CD8-positive, alpha-beta memory T cell (primary cell): Measurements from ENCODE around the gene SNRNP40. TPM values are rescaled to one million over a fixed set of nuclear protein-coding genes. Genes with fewer than 3 reads are reported as not detected.
"Not testable (repeated sequence)": the region's sequence is repeated elsewhere in the genome, so short reads cannot be mapped to it uniquely, and the experiment has no call there.

ENCODE experiments used
- CTCF ChIA-PET: fragments of 350-600 bp; sonication (Branson Sonifier 250); formaldehyde crosslinking; loops from one replicate; lab custom pipeline; 2021; ENCODE audit warnings: antibody characterized with exemption; lab: Charles Lee
- POLR2A ChIA-PET: fragments of 350-600 bp; sonication (Branson Sonifier 250); formaldehyde crosslinking; loops from one replicate; lab custom pipeline; 2021; ENCODE audit warnings: antibody characterized with exemption; lab: Charles Lee
- DNase-seq, 5 donors: peaks; one replicate each; pipeline versions ENCODE4 v3.0.0 to v3.0.0-alpha.2; 2020 to 2022; ENCODE audit warnings: mixed read lengths in 1 of 5
- H3K27ac ChIP-seq: one replicate; pipeline ENCODE4 v1.7.0; 2013; ENCODE audit warnings: low read depth, mild to moderate bottlenecking, low read length, moderate library complexity
- H3K27me3 ChIP-seq: 2 replicates; pipeline ENCODE4 v1.7.0; 2013; ENCODE audit warnings: low read length, mild to moderate bottlenecking; ENCODE audit not compliant: insufficient read depth, poor library complexity, severe bottlenecking
- H3K36me3 ChIP-seq: 2 replicates; pipeline ENCODE4 v1.7.0; 2013; ENCODE audit warnings: mild to moderate bottlenecking, low read length, moderate library complexity; ENCODE audit not compliant: insufficient read depth
- H3K4me1 ChIP-seq: 2 replicates; pipeline ENCODE4 v1.7.0; 2013; ENCODE audit warnings: mild to moderate bottlenecking, low read length, moderate library complexity; ENCODE audit not compliant: insufficient read depth
- H3K4me3 ChIP-seq: 2 replicates; pipeline ENCODE4 v1.7.0; 2013; ENCODE audit warnings: mild to moderate bottlenecking, low read length
- H3K9me3 ChIP-seq: 2 replicates; pipeline ENCODE4 v1.7.0; 2013; ENCODE audit warnings: mild to moderate bottlenecking, low read length
- H3K27ac Mint-ChIP-seq, 8 donors: one replicate each; pipeline ENCODE4 v1.8.0; 2020 to 2021; ENCODE audit warnings: mixed read lengths in 8 of 8, mild to moderate bottlenecking in 6 of 8, inconsistent platforms in 3 of 8, moderate library complexity in 3 of 8
- H3K27me3 Mint-ChIP-seq, 2 donors: one replicate each; pipeline ENCODE4 v1.8.0; 2020 to 2021; ENCODE audit warnings: mixed read lengths in 2 of 2, mild to moderate bottlenecking in 1 of 2, moderate library complexity in 1 of 2
- H3K36me3 Mint-ChIP-seq, 3 donors: one replicate each; pipeline ENCODE4 v1.8.0; 2020 to 2021; ENCODE audit warnings: mixed read lengths in 3 of 3, inconsistent platforms in 1 of 3, mild to moderate bottlenecking in 1 of 3
- H3K4me1 Mint-ChIP-seq, 3 donors: one replicate each; pipeline ENCODE4 v1.8.0; 2020 to 2021; ENCODE audit warnings: mixed read lengths in 3 of 3, inconsistent platforms in 1 of 3, mild to moderate bottlenecking in 1 of 3
- H3K4me3 Mint-ChIP-seq, 7 donors: one replicate each; pipeline ENCODE4 v1.8.0; 2020 to 2021; ENCODE audit warnings: mixed read lengths in 7 of 7, mild to moderate bottlenecking in 6 of 7, moderate library complexity in 4 of 7, inconsistent platforms in 2 of 7
- H3K9me3 Mint-ChIP-seq, 5 donors: one replicate each; pipeline ENCODE4 v1.8.0; 2020 to 2022; ENCODE audit warnings: mixed read lengths in 5 of 5, mild to moderate bottlenecking in 3 of 5, moderate library complexity in 2 of 5, inconsistent platforms in 1 of 5
- polyA plus RNA-seq: library from polyadenylated mRNA; unstranded; fragments of 300-500 nt; fragmentation: Illumina TruSeq; gene quantifications from one replicate; pipeline ENCODE4 v1.2.3, GENCODE V29; 2021
- total RNA-seq, 2 experiments: library from RNA; stranded (reverse); gene quantifications; one replicate each; pipeline ENCODE4 v1.2.3, GENCODE V29; 2021

SNRNP40 gene
- total and polyA plus RNA-seq, 3 experiments from 2014 or later, result 89.3 to 120 (median 120) TPM

GRCh38 chr1:31273619-31274018 lies 23.0 kb downstream of the SNRNP40 start:
- Mint-ChIP-seq H3K27ac (peak overlapping the region in 4 of 8 donors; percentile 0 to 76 (median 61)), H3K9me3 (no peaks in the 10 kb centered on the region), H3K27me3 (no peaks in the 10 kb centered on the region), H3K4me3 (no peak overlapping the region), H3K4me1 (peaks cover 10 to 32% (median 11%) of the 10 kb centered on the region in 3 donors), H3K36me3 (peaks cover 11 to 77% (median 33%) of the 10 kb centered on the region in 3 donors)
- CTCF ChIA-PET, result no interaction called here
- POLR2A ChIA-PET, result interaction anchor here (0.7 kb wide), 1 partner anchor 122 kb away, joined by 3 read pairs; no protein-coding TSS in a partner anchor
- Histone ChIP-seq H3K27me3 (no peaks in the 10 kb centered on the region), H3K36me3 (peaks cover 51% of the 10 kb centered on the region), H3K4me1 (no peaks in the 10 kb centered on the region), H3K9me3 (no peaks in the 10 kb centered on the region), H3K27ac (no peak overlapping the region), H3K4me3 (no peak overlapping the region)
- no peak for DNase-seq

- DNase-seq, result no peak
- ChIA-PET POLR2A (no interaction called here), CTCF (no interaction called here)
- Mint-ChIP-seq H3K36me3 (peaks cover 8 to 77% (median 31%) of the 10 kb centered on the region in 3 donors), H3K4me1 (peaks cover 10 to 24% (median 11%) of the 10 kb centered on the region in 3 donors), H3K9me3 (no peaks in the 10 kb centered on the region), H3K27ac (no peak overlapping the region), H3K4me3 (no peak overlapping the region), H3K27me3 (no peaks in the 10 kb centered on the region)
- H3K36me3 ChIP-seq, result peaks cover 46% of the 10 kb centered on the region
- no peaks in the 10 kb centered on the region for H3K4me1 ChIP-seq
- H3K27me3 ChIP-seq, result no peaks in the 10 kb centered on the region
- H3K4me3 ChIP-seq, result no peak overlapping the region
- no peak overlapping the region for H3K27ac ChIP-seq
- no peaks in the 10 kb centered on the region for H3K9me3 ChIP-seq
Measured at GRCh38 chr1:31272369-31272768, 24.2 kb downstream of the SNRNP40 start.

DNA sequence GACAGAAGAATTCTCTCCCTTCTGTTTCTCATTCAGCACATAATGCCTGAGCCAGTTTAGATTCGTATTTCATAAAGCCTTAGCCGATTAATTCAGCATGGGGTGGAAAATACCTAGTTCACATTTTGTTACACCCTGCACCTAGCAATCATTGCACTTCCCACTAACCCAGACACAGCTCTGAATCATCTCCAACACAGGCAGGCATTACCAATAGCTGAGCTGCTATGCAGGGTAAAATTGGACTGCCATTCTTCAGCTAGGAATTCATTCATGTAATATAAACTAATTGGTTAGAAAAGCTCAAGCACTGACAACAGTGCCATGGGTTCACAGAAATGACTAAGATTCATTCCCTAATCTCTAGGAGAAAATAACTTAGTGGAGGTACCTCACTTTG lies 30.0 kb downstream of the SNRNP40 start:
- CTCF ChIA-PET, result no interaction called here

DNA sequence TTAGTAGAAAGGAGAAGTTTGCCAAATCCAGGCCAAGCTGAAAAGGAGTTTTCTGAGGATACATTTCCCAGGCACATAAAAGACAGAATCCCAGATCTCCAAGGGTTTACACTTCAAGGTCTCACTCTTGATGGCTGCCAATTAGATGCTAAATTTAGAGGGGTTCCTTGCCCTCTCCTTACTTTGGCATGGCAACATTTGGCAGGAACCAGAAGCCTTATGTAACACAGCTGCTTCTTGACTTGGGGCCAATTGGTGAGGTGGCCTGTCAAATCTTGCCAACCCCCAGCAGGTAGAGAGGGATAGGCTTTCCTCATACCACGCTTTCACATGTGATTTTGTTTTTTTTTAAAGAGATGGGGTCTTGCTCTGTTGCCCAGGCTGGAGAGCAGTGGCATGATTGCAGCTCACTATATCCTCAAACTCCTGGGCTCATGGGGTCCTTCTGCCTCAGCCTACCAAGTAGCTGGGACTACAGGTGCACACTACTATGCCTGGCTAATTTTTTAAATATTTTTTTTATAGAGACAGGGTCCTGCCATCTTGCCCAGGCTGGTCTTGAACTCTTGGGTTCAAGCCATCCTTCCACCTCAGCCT lies 31.7 kb downstream of the SNRNP40 start:
- peaks cover 34% of the 10 kb centered on the region for H3K36me3 ChIP-seq
- POLR2A ChIA-PET, result interaction anchor here (0.7 kb wide), 1 partner anchor 99 kb away, joined by 3 read pairs; no protein-coding TSS in a partner anchor

More for the DNA sequence above, 30.0 kb downstream of the SNRNP40 start:
- no peaks in the 10 kb centered on the region for H3K9me3 ChIP-seq
- DNase-seq, result no peak
- Mint-ChIP-seq H3K4me3 (no peak overlapping the region), H3K9me3 (no peaks in the 10 kb centered on the region), H3K4me1 (no peaks in the 10 kb centered on the region), H3K36me3 (peaks cover 8 to 89% (median 40%) of the 10 kb centered on the region in 3 donors), H3K27me3 (no peaks in the 10 kb centered on the region), H3K27ac (peak overlapping the region in 2 of 8 donors; percentile 26 to 50)
- no peaks in the 10 kb centered on the region for H3K4me1 ChIP-seq
- POLR2A ChIA-PET, result no interaction called here
- H3K4me3 ChIP-seq, result no peak overlapping the region
- H3K27me3 ChIP-seq, result no peaks in the 10 kb centered on the region
- H3K36me3 ChIP-seq, result peaks cover 41% of the 10 kb centered on the region
- H3K27ac ChIP-seq, result no peak overlapping the region

GRCh38 chr1:31263408-31263807 lies 33.2 kb downstream of the SNRNP40 start:
- Mint-ChIP-seq H3K4me1 (no peaks in the 10 kb centered on the region), H3K9me3 (no peaks in the 10 kb centered on the region), H3K36me3 (peaks cover 4 to 91% (median 38%) of the 10 kb centered on the region in 3 donors), H3K27me3 (no peaks in the 10 kb centered on the region), H3K27ac (peak overlapping the region in 1 of 8 donors; percentile 50), H3K4me3 (no peak overlapping the region)
- ChIA-PET POLR2A (no interaction called here), CTCF (interaction anchor here (1.0 kb wide), 1 partner anchor 131 kb away, joined by 3 read pairs; no protein-coding TSS in a partner anchor)
- H3K9me3 ChIP-seq, result no peaks in the 10 kb centered on the region
- no peaks in the 10 kb centered on the region for H3K4me1 ChIP-seq
- H3K36me3 ChIP-seq, result peaks cover 29% of the 10 kb centered on the region
- DNase-seq, result no peak
- H3K27me3 ChIP-seq, result no peaks in the 10 kb centered on the region
- no peak overlapping the region for H3K27ac ChIP-seq
- no peak overlapping the region for H3K4me3 ChIP-seq

More for the DNA sequence above, 31.7 kb downstream of the SNRNP40 start:
- Mint-ChIP-seq H3K27me3 (no peaks in the 10 kb centered on the region), H3K36me3 (peaks cover 2 to 89% (median 34%) of the 10 kb centered on the region in 3 donors), H3K9me3 (no peaks in the 10 kb centered on the region), H3K4me3 (no peak overlapping the region), H3K4me1 (no peaks in the 10 kb centered on the region), H3K27ac (peak overlapping the region in 3 of 8 donors; percentile 51 to 78 (median 65))
- H3K27ac ChIP-seq, result no peak overlapping the region
- H3K4me1 ChIP-seq, result no peaks in the 10 kb centered on the region
- H3K9me3 ChIP-seq, result no peaks in the 10 kb centered on the region
- H3K4me3 ChIP-seq, result no peak overlapping the region
- DNase-seq, result no peak
- CTCF ChIA-PET, result no interaction called here
- H3K27me3 ChIP-seq, result no peaks in the 10 kb centered on the region

DNA sequence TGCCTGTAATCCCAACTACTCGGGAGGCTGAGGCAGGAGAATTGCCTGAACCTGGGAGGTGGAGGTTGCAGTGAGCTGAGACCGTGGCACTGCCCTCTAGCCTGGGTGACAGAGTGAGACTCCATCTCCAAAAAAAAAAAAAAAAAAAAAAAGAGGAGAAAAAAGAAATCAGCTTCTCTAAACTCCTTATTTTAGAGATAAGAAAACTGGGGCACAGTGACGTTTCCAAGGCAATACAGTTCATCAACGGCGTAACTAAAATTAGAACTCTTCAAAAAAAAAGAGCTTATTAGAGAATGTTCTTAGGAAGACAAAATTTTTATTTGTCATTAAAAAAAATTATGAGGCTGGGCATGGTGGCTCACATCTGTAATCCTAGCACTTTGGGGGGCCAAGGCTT lies 34.2 kb downstream of the SNRNP40 start:
- POLR2A ChIA-PET, H3K9me3 ChIP-seq, DNase-seq, H3K27ac ChIP-seq, H3K4me1 Mint-ChIP-seq, H3K9me3 Mint-ChIP-seq, H3K27me3 ChIP-seq, H3K27ac Mint-ChIP-seq, H3K4me3 ChIP-seq, CTCF ChIA-PET, H3K4me1 ChIP-seq, H3K4me3 Mint-ChIP-seq, H3K27me3 Mint-ChIP-seq: not testable (repeated sequence)
- H3K36me3 ChIP-seq, result peaks cover 36% of the 10 kb centered on the region
- peaks cover 4 to 91% (median 42%) of the 10 kb centered on the region in 3 donors for H3K36me3 Mint-ChIP-seq

DNA sequence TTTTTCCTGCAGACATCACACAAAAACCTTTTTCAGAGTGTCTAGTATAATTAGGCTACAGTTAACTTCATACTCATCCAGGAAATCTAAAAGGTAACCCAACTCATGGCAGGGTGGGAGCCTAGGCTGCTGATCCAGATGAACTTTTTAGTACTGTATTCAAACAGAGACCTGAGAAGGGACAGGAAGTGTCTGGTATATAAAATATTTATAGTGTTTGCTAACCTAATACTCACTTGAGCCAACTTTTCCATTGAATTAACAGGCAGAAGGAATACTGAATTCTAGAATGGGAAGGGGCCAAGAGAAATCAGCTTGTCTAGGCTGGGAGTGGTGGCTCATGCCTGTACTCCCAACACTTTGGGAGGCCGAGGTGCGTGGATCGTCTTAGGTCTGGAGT lies 34.7 kb downstream of the SNRNP40 start:
- CTCF ChIA-PET, result no interaction called here

GRCh38 chr1:31259746-31260145 lies 36.8 kb downstream of the SNRNP40 start:
- no peaks in the 10 kb centered on the region for H3K9me3 Mint-ChIP-seq
- H3K27ac Mint-ChIP-seq, result no peak overlapping the region
- no peaks in the 10 kb centered on the region for H3K9me3 ChIP-seq
- DNase-seq, result no peak
- H3K4me3 ChIP-seq, result no peak overlapping the region
- no peaks in the 10 kb centered on the region for H3K4me1 Mint-ChIP-seq
- H3K27me3 ChIP-seq, result no peaks in the 10 kb centered on the region
- H3K36me3 ChIP-seq, result peaks cover 26% of the 10 kb centered on the region
- POLR2A ChIA-PET, result no interaction called here
- CTCF ChIA-PET, result no interaction called here
- H3K36me3 Mint-ChIP-seq, result peaks cover 4 to 70% (median 31%) of the 10 kb centered on the region in 3 donors
- H3K27me3 Mint-ChIP-seq, result no peaks in the 10 kb centered on the region
- H3K27ac ChIP-seq, result no peak overlapping the region
- no peak overlapping the region for H3K4me3 Mint-ChIP-seq
- no peaks in the 10 kb centered on the region for H3K4me1 ChIP-seq

More for the DNA sequence above, 34.7 kb downstream of the SNRNP40 start:
- Mint-ChIP-seq H3K4me3 (no peak overlapping the region), H3K9me3 (no peaks in the 10 kb centered on the region), H3K27ac (peak overlapping the region in 1 of 8 donors; percentile 54), H3K4me1 (no peaks in the 10 kb centered on the region), H3K27me3 (no peaks in the 10 kb centered on the region), H3K36me3 (peaks cover 4 to 91% (median 40%) of the 10 kb centered on the region in 3 donors)
- DNase-seq, result no peak
- Histone ChIP-seq H3K27ac (no peak overlapping the region), H3K9me3 (no peaks in the 10 kb centered on the region), H3K36me3 (peaks cover 34% of the 10 kb centered on the region), H3K4me1 (no peaks in the 10 kb centered on the region), H3K4me3 (no peak overlapping the region), H3K27me3 (no peaks in the 10 kb centered on the region)
- POLR2A ChIA-PET, result no interaction called here
